ENCODE results near the gene GRIN2A. TPM values are rescaled to one million over a fixed set of nuclear protein-coding genes. Genes with fewer than 3 reads are reported as not detected.

Gene GRIN2A
- polyA plus RNA-seq, 2 of the 4 experiments (the other 2 are of a cell fraction) = not detected

- no peak for FAIRE-seq
- no peak for DNase-seq (ENCODE audit: low read depth in 1 of 2, low spot score in 1 of 2)
- ChIA-PET POLR2A (no interaction called here), CTCF (no interaction called here)
- no peak for TF ChIP-seq JUNB (IDR thresholded peaks at IDR 0.05)
- H3K4me3 ChIP-seq = no peak overlapping the region
- H3K27ac ChIP-seq = no peak overlapping the region
- ATAC-seq = no peak
- no peak overlapping the region for H3K4me2 ChIP-seq
- H3K9me3 ChIP-seq = no peaks in the 10 kb centered on the region
- no peaks in the 10 kb centered on the region for H3K4me1 ChIP-seq
- WGBS (ENCODE audit: missing lambda C conversion rate) = 58% methylated on average over 1 of the region's 1 CpG
Measured at GRCh38 chr16:10107081-10107480, 75.1 kb downstream of the GRIN2A start.

- Histone ChIP-seq H3K4me2 (no peak overlapping the region), H3K27ac (no peak overlapping the region), H3K4me1 (no peaks in the 10 kb centered on the region), H3K4me3 (no peak overlapping the region), H3K9me3 (no peaks in the 10 kb centered on the region)
- ATAC-seq = no peak
- WGBS (ENCODE audit: missing lambda C conversion rate) = 2% methylated on average over 1 of the region's 1 CpG
- POLR2A ChIA-PET = no interaction called here
- CTCF ChIA-PET = no interaction called here
- no peak for DNase-seq (ENCODE audit: low read depth in 1 of 2, low spot score in 1 of 2)
- TF ChIP-seq REST (IDR thresholded peaks at IDR 0.05) (no peak), RNF2 (IDR thresholded peaks at IDR 0.05; ENCODE audit: borderline replicate concordance, low read depth) (no peak), TFCP2L1 (CRISPR knock-in tag; IDR thresholded peaks at IDR 0.05) (no peak), ZFP36 (IDR thresholded peaks at IDR 0.05; ENCODE audit: borderline replicate concordance, partially characterized antibody) (no peak), HDAC2 (IDR thresholded peaks at IDR 0.05) (no peak), HOXA7 (CRISPR knock-in tag; IDR thresholded peaks at IDR 0.05) (no peak), USF2 (IDR thresholded peaks at IDR 0.05) (no peak), EP300 (IDR thresholded peaks at IDR 0.05) (no peak), RFX5 (IDR thresholded peaks at IDR 0.05) (no peak), CTCF (IDR thresholded peaks at IDR 0.05) (no peak), ZSCAN20 (CRISPR knock-in tag; IDR thresholded peaks at IDR 0.05) (no peak), CHD4 (IDR thresholded peaks at IDR 0.05; ENCODE audit: borderline replicate concordance) (no peak)
- no peak for FAIRE-seq
Measured at GRCh38 chr16:10103700-10104099, 78.5 kb downstream of the GRIN2A start.

GRCh38 chr16:10103118-10103517, 79.1 kb downstream of the GRIN2A start:
- TF ChIP-seq EHMT2 (IDR thresholded peaks at IDR 0.05; ENCODE audit: low read depth) (no peak), HOXB5 (CRISPR knock-in tag; IDR thresholded peaks at IDR 0.05) (no peak), JUNB (IDR thresholded peaks at IDR 0.05) (no peak), SREBF2 (IDR thresholded peaks at IDR 0.05) (no peak)
- no peak overlapping the region for H3K27ac ChIP-seq
- no peaks in the 10 kb centered on the region for H3K9me3 ChIP-seq
- no peak overlapping the region for H3K4me3 ChIP-seq
- no peak for ATAC-seq
- no peak for DNase-seq (ENCODE audit: low read depth in 1 of 2, low spot score in 1 of 2)
- no peak for FAIRE-seq
- H3K4me2 ChIP-seq = no peak overlapping the region
- CTCF ChIA-PET = no interaction called here
- H3K4me1 ChIP-seq = no peaks in the 10 kb centered on the region
- POLR2A ChIA-PET = no interaction called here
